ENCODE results near the gene INS.
"Not testable (repeated sequence)": the region's sequence is repeated elsewhere in the genome, so short reads cannot be mapped to it uniquely, and the experiment has no call there.

The INS gene

GRCh38 chr11:2178055-2178773 lies 17.2 kb upstream of the INS start:
- H3K27me3 ChIP-seq (ENCODE audit: insufficient read depth, low read length); H3K4me3 ChIP-seq (ENCODE audit: low read length); H3K36me3 ChIP-seq (ENCODE audit: insufficient read depth, low read length); H3K27ac ChIP-seq (ENCODE audit: low read depth, low read length); H3K9me3 ChIP-seq (ENCODE audit: insufficient read depth, low read depth, low read length); H3K4me1 ChIP-seq (ENCODE audit: insufficient read depth, low read length); H3K9ac ChIP-seq (ENCODE audit: low read depth, low read length): not testable (repeated sequence)
- WGBS = 84% methylated on average over 14 of the region's 16 CpGs

- no peaks in the 10 kb centered on the region for H3K9me3 ChIP-seq (ENCODE audit: insufficient read depth, low read depth, low read length)
- no peaks in the 10 kb centered on the region for H3K4me1 ChIP-seq (ENCODE audit: insufficient read depth, low read length)
- H3K9ac ChIP-seq (ENCODE audit: low read depth, low read length) = no peak overlapping the region
- no peak overlapping the region for H3K4me3 ChIP-seq (ENCODE audit: low read length)
- no peaks in the 10 kb centered on the region for H3K36me3 ChIP-seq (ENCODE audit: insufficient read depth, low read length)
- no peak overlapping the region for H3K27ac ChIP-seq (ENCODE audit: low read depth, low read length)
- WGBS = 88% methylated on average over 18 of the region's 18 CpGs
- no peaks in the 10 kb centered on the region for H3K27me3 ChIP-seq (ENCODE audit: insufficient read depth, low read length)
Observed at GRCh38 chr11:2177076-2177475, 16.1 kb upstream of the INS start.

DNA sequence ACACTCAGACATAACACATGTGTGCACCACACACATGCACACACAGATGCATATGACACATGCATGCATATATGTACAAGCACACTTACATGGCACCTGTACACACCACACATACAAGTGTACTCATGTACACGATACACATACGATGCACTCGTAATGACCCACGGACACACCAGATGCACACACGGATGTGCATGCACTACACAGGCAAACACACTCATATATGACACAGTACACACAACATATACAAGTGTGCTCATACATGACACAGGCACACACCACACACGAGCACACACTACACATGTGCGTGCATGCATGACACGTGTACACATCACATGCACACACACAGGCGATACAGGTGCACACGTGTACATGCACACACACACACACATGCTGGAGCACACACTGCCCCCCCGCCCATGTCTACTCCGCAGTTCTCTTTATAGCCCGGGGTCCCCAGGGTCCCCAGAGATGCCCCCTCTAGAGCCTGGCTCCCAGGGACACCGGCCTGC lies 15.4 kb upstream of the INS start:
- no peak overlapping the region for H3K4me3 ChIP-seq (ENCODE audit: low read length)
- no peak overlapping the region for H3K27ac ChIP-seq (ENCODE audit: low read depth, low read length)
- no peaks in the 10 kb centered on the region for H3K36me3 ChIP-seq (ENCODE audit: insufficient read depth, low read length)
- H3K9ac ChIP-seq (ENCODE audit: low read depth, low read length) = no peak overlapping the region
- H3K4me1 ChIP-seq (ENCODE audit: insufficient read depth, low read length) = no peaks in the 10 kb centered on the region
- H3K9me3 ChIP-seq (ENCODE audit: insufficient read depth, low read depth, low read length) = no peaks in the 10 kb centered on the region
- no peaks in the 10 kb centered on the region for H3K27me3 ChIP-seq (ENCODE audit: insufficient read depth, low read length)
- 94% methylated on average over 14 of the region's 14 CpGs for WGBS

GRCh38 chr11:2175659-2176058 lies 14.7 kb upstream of the INS start:
- 85% methylated on average over 13 of the region's 13 CpGs for WGBS

DNA sequence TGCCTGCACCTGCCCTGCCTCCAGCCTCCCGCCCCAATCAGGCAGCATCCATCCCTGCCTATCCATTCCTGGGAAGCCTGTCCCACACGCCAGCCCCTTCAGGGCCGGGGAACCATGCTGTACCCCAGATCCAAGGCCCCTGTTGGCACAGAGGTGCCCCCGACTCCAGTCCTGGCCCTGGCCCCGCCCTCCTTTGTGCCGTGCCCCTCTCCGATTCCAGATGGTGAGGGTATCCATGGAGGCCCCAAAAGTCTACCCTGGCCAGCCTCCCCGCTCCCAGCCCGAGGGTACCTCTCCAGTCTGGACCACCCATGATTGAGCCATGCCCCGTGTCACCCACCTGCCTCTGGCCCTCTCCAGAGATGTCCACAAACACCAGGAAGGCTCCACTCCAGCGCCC lies 13.4 kb upstream of the INS start:
- H3K9me3 ChIP-seq (ENCODE audit: insufficient read depth, low read depth, low read length) = no peaks in the 10 kb centered on the region
- H3K4me1 ChIP-seq (ENCODE audit: insufficient read depth, low read length) = no peaks in the 10 kb centered on the region
- no peak overlapping the region for H3K4me3 ChIP-seq (ENCODE audit: low read length)
- H3K9ac ChIP-seq (ENCODE audit: low read depth, low read length) = no peak overlapping the region
- H3K27ac ChIP-seq (ENCODE audit: low read depth, low read length) = no peak overlapping the region
- H3K36me3 ChIP-seq (ENCODE audit: insufficient read depth, low read length) = no peaks in the 10 kb centered on the region
- H3K27me3 ChIP-seq (ENCODE audit: insufficient read depth, low read length) = no peaks in the 10 kb centered on the region
- WGBS = 95% methylated on average over 11 of the region's 11 CpGs

More at GRCh38 chr11:2175659-2176058, 14.7 kb upstream of the INS start:
- H3K27ac ChIP-seq (ENCODE audit: low read depth, low read length) = no peak overlapping the region
- no peak overlapping the region for H3K4me3 ChIP-seq (ENCODE audit: low read length)
- no peaks in the 10 kb centered on the region for H3K9me3 ChIP-seq (ENCODE audit: insufficient read depth, low read depth, low read length)
- no peaks in the 10 kb centered on the region for H3K4me1 ChIP-seq (ENCODE audit: insufficient read depth, low read length)
- no peaks in the 10 kb centered on the region for H3K36me3 ChIP-seq (ENCODE audit: insufficient read depth, low read length)
- no peaks in the 10 kb centered on the region for H3K27me3 ChIP-seq (ENCODE audit: insufficient read depth, low read length)
- H3K9ac ChIP-seq (ENCODE audit: low read depth, low read length) = no peak overlapping the region

DNA sequence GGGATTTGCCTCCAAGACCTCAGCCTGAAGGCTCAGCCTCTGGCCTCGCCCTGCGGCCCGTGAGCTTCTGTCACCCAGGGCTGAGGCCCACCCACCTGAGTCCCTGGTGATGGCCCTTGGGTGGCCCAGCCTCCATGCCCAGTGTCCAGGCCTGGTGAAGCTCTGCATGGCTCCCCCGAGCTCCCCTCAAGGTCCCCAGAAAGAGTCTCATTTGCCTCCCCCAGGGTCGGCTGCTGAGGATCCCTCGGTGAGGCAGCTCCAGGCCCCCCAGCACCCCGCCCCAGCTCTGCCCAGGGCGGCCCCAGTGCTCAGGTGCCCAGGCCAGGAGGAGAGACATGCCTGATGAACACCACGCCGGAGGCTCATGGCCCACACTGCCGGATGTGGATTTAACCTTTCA lies 12.8 kb upstream of the INS start:
- H3K4me3 ChIP-seq (ENCODE audit: low read length) = no peak overlapping the region
- H3K9me3 ChIP-seq (ENCODE audit: insufficient read depth, low read depth, low read length) = no peaks in the 10 kb centered on the region
- no peak overlapping the region for H3K27ac ChIP-seq (ENCODE audit: low read depth, low read length)
- H3K4me1 ChIP-seq (ENCODE audit: insufficient read depth, low read length) = no peaks in the 10 kb centered on the region
- no peak overlapping the region for H3K9ac ChIP-seq (ENCODE audit: low read depth, low read length)
- H3K36me3 ChIP-seq (ENCODE audit: insufficient read depth, low read length) = no peaks in the 10 kb centered on the region
- WGBS = 94% methylated on average over 11 of the region's 11 CpGs
- no peaks in the 10 kb centered on the region for H3K27me3 ChIP-seq (ENCODE audit: insufficient read depth, low read length)

DNA sequence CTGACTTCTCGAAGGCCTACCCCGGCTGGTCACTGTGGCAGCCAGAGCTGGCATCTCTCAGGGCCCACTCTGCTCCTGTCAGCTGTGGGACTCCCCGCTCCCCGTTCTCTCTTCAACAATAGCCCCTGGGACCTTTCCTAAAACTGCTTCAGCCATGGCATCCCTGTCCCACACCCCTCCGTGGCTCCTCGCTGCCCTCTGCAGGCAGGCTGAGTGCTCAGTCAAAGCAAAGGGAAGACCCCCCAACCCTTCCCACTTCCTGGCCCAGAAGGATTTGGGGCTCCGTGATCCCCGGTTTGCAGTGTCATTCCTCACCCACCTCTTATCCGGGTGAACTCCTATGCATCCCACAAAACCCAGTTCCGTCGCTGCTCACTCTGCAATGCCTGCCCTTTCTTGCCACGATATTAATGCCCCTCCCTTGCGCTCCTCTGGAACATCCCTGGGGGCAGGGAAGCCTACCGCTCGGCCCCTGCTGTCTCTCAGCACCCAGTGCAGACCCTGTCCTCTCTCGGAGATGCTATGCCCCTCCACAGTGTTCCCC lies 12.2 kb upstream of the INS start:
- no peaks in the 10 kb centered on the region for H3K27me3 ChIP-seq (ENCODE audit: insufficient read depth, low read length)
- no peak overlapping the region for H3K27ac ChIP-seq (ENCODE audit: low read depth, low read length)
- no peaks in the 10 kb centered on the region for H3K36me3 ChIP-seq (ENCODE audit: insufficient read depth, low read length)
- WGBS = 80% methylated on average over 16 of the region's 16 CpGs
- no peaks in the 10 kb centered on the region for H3K9me3 ChIP-seq (ENCODE audit: insufficient read depth, low read depth, low read length)
- no peak overlapping the region for H3K4me3 ChIP-seq (ENCODE audit: low read length)
- no peak overlapping the region for H3K9ac ChIP-seq (ENCODE audit: low read depth, low read length)
- H3K4me1 ChIP-seq (ENCODE audit: insufficient read depth, low read length) = no peaks in the 10 kb centered on the region

DNA sequence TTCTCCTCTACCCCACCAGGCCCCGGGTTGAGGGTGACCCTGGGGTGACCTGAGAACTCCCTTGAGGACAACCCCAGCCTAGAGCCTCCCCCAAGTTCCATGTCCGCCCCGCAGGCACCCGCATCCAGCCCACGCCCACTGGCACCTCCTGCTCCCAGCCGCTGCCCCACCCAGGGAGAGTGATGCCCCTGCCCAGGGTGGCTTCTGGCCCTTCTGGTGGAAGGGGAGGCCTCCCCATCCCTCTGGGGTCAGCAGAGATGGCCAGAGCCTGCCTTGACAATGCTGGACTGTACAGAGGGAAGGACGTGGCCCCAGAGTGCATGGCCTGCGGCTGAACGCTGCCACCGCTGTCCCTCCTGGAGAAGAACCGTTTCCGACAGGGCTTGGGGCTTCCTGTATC lies 11.7 kb upstream of the INS start:
- Histone ChIP-seq H3K9me3 (ENCODE audit: insufficient read depth, low read depth, low read length) (no peaks in the 10 kb centered on the region), H3K9ac (ENCODE audit: low read depth, low read length) (no peak overlapping the region), H3K4me1 (ENCODE audit: insufficient read depth, low read length) (no peaks in the 10 kb centered on the region), H3K27ac (ENCODE audit: low read depth, low read length) (no peak overlapping the region), H3K4me3 (ENCODE audit: low read length) (no peak overlapping the region), H3K27me3 (ENCODE audit: insufficient read depth, low read length) (no peaks in the 10 kb centered on the region), H3K36me3 (ENCODE audit: insufficient read depth, low read length) (no peaks in the 10 kb centered on the region)
- WGBS = 91% methylated on average over 12 of the region's 12 CpGs

DNA sequence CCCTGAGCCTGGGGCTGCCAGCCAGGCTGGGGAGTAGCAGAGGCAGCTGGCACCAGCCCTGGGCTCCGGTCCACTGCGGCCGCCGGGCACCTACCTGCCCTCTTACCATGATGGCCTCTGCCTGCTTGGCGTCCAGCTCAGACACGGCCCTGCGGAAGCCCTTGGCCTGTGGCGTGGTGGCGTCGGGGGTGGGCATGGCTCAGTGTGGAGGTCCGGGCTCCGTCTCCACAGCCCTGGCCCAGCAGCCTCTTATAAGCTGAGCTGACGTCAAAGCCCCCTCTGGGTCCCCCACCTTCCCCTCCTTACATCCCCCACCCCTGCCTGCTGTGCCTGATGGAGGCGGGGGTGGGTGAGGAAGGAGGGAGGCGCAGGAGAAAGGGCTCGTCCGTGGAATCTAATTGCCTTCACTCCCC lies 10.6 kb upstream of the INS start, which contains the start of gene TH:
Gene TH, minus strand, starts transcription at position 225 of the 413 bp plus-strand sequence. Its CDS starts 29 bp downstream, at position 196.
- peaks cover 4% of the 10 kb centered on the region for H3K27me3 ChIP-seq (ENCODE audit: insufficient read depth, low read length)
- H3K9ac ChIP-seq (ENCODE audit: low read depth, low read length) = no peak within 1 kb of the TSS
- no peaks in the 10 kb centered on the region for H3K9me3 ChIP-seq (ENCODE audit: insufficient read depth, low read depth, low read length)
- H3K4me1 ChIP-seq (ENCODE audit: insufficient read depth, low read length) = no peaks in the 10 kb centered on the region
- no peak within 1 kb of the TSS for H3K27ac ChIP-seq (ENCODE audit: low read depth, low read length)
- H3K36me3 ChIP-seq (ENCODE audit: insufficient read depth, low read length) = no peaks in the 10 kb centered on the region
- H3K4me3 ChIP-seq (ENCODE audit: low read length) = no peak within 1 kb of the TSS
- 95% methylated on average over 13 of the region's 17 CpGs for WGBS

- no peak overlapping the region for H3K4me3 ChIP-seq (ENCODE audit: low read length)
- H3K9ac ChIP-seq (ENCODE audit: low read depth, low read length) = no peak overlapping the region
- peaks cover 8% of the 10 kb centered on the region for H3K27me3 ChIP-seq (ENCODE audit: insufficient read depth, low read length)
- WGBS = 89% methylated on average over 45 of the region's 45 CpGs
- H3K36me3 ChIP-seq (ENCODE audit: insufficient read depth, low read length) = no peaks in the 10 kb centered on the region
- H3K27ac ChIP-seq (ENCODE audit: low read depth, low read length) = no peak overlapping the region
- H3K4me1 ChIP-seq (ENCODE audit: insufficient read depth, low read length) = no peaks in the 10 kb centered on the region
- no peaks in the 10 kb centered on the region for H3K9me3 ChIP-seq (ENCODE audit: insufficient read depth, low read depth, low read length)
Observed at GRCh38 chr11:2169626-2170570, 8.9 kb upstream of the INS start.

DNA sequence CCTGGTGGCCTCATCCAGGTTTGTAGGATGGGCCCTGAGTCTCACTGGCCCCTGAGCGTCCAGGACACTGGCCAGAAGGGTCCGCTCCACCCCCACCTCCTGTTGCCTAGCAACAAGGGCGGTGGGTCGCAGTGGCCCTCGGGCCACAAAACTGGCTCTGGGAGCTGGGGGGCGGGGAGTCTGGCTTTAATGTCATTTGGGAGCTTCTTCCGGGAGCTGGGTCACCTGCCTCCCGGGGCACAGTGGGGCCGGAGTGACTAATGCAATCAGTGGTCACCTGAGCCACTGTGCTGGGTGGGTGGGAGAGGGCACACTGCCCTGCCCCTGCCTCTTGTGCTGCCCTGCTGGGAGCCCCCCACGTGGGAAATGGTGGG lies 8.0 kb upstream of the INS start:
- peaks cover 8% of the 10 kb centered on the region for H3K27me3 ChIP-seq (ENCODE audit: insufficient read depth, low read length)
- no peak overlapping the region for H3K4me3 ChIP-seq (ENCODE audit: low read length)
- no peak overlapping the region for H3K27ac ChIP-seq (ENCODE audit: low read depth, low read length)
- WGBS = 79% methylated on average over 10 of the region's 10 CpGs
- H3K9ac ChIP-seq (ENCODE audit: low read depth, low read length) = no peak overlapping the region
- no peaks in the 10 kb centered on the region for H3K4me1 ChIP-seq (ENCODE audit: insufficient read depth, low read length)
- no peaks in the 10 kb centered on the region for H3K9me3 ChIP-seq (ENCODE audit: insufficient read depth, low read depth, low read length)
- H3K36me3 ChIP-seq (ENCODE audit: insufficient read depth, low read length) = no peaks in the 10 kb centered on the region
